Loucy (cell line): Measurements from ENCODE around the gene KLF17.
A peak's percentile ranks its signal among the peaks of the same experiment; 100 is the strongest.

Experiments
- H2AFZ ChIP-seq: fragments of 200-600 bp; sonication (generic); 2 replicates; pipeline ENCODE4 v1.6.0; 2016; ENCODE audit warnings: antibody characterized with exemption, mild to moderate bottlenecking, low read length, moderate library complexity
- H3F3A ChIP-seq: fragments of 200-600 bp; 2 replicates; pipeline ENCODE4 v1.6.0; 2016; ENCODE audit warnings: antibody characterized with exemption, low read depth, mild to moderate bottlenecking
- H3K27me3 ChIP-seq: fragments of 200-600 bp; sonication (generic); 2 replicates; pipeline ENCODE4 v1.6.1; 2014; ENCODE audit warnings: low read length, mild to moderate bottlenecking; ENCODE audit not compliant: insufficient read depth, poor library complexity, severe bottlenecking
- H3K36me3 ChIP-seq: fragments of 200-600 bp; sonication (generic); 2 replicates; pipeline ENCODE4 v1.6.1; 2016; ENCODE audit warnings: low read length; ENCODE audit not compliant: insufficient read depth
- H3K4me1 ChIP-seq: fragments of 200-600 bp; sonication (generic); 2 replicates; pipeline ENCODE4 v1.5.1; 2014; ENCODE audit warnings: low read length, mild to moderate bottlenecking; ENCODE audit not compliant: insufficient read depth, poor library complexity, severe bottlenecking
- H3K4me2 ChIP-seq: fragments of 200-600 bp; sonication (generic); 2 replicates; pipeline ENCODE4 v1.6.0; 2014; ENCODE audit warnings: antibody characterized with exemption, low read length, low read depth, mild to moderate bottlenecking; ENCODE audit not compliant: poor library complexity, severe bottlenecking
- H3K4me3 ChIP-seq: fragments of 200-600 bp; sonication (generic); 2 replicates; pipeline ENCODE4 v1.5.1; 2014; ENCODE audit warnings: low read length, mild to moderate bottlenecking, mixed read lengths; ENCODE audit not compliant: poor library complexity, severe bottlenecking
- H3K79me2 ChIP-seq: fragments of 200-600 bp; sonication (generic); 2 replicates; pipeline ENCODE4 v1.6.1; 2014; ENCODE audit warnings: low read length; ENCODE audit not compliant: insufficient read depth
- H3K9ac ChIP-seq: fragments of 200-600 bp; sonication (generic); 2 replicates; pipeline ENCODE4 v1.6.0; 2014; ENCODE audit warnings: mild to moderate bottlenecking, low read depth, low read length, moderate library complexity; ENCODE audit not compliant: poor library complexity, severe bottlenecking
- H3K9me2 ChIP-seq: fragments of 200-600 bp; sonication (generic); replicated peaks from 2 replicates; pipeline ENCODE4 v1.6.1; 2016; ENCODE audit warnings: low read depth, low read length, mixed read lengths
- H3K9me3 ChIP-seq: fragments of 200-600 bp; sonication (generic); 2 replicates; pipeline ENCODE4 v1.6.1; 2014; ENCODE audit warnings: mild to moderate bottlenecking, antibody characterized with exemption, low read length, low read depth; ENCODE audit not compliant: insufficient read depth
- H4K20me1 ChIP-seq: fragments of 200-600 bp; sonication (generic); 2 replicates; pipeline ENCODE4 v1.6.0; 2014; ENCODE audit warnings: antibody characterized with exemption, low read length, mild to moderate bottlenecking; ENCODE audit not compliant: insufficient read depth, poor library complexity, severe bottlenecking
- CTCF ChIP-seq: fragments of 200-600 bp; sonication (generic); conservative IDR thresholded peaks from 2 replicates; pipeline ENCODE4 v1.5.1; 2014; ENCODE audit warnings: mild to moderate bottlenecking, antibody characterized with exemption, low read length
- EZH2phosphoT487 ChIP-seq: fragments of 200-600 bp; IDR thresholded peaks from 2 replicates; pipeline ENCODE4 v1.6.1; 2018; ENCODE audit warnings: antibody characterized with exemption, mild to moderate bottlenecking, moderate library complexity, borderline replicate concordance

Gene KLF17

GRCh38 chr1:44076066-44076465, 42.6 kb upstream of the KLF17 start:
- no peak overlapping the region for H3K4me3 ChIP-seq
- TF ChIP-seq CTCF (no peak), EZH2phosphoT487 (no peak)
- H3K9ac ChIP-seq: no peak overlapping the region
- H3K27me3 ChIP-seq: no peaks in the 10 kb centered on the region
- H3K79me2 ChIP-seq: no peaks in the 10 kb centered on the region
- no peaks in the 10 kb centered on the region for H4K20me1 ChIP-seq
- 0 out of 2 replicates have a peak overlapping the region, but pooled peaks have one; percentile 0 for H2AFZ ChIP-seq
- no peaks in the 10 kb centered on the region for H3K9me3 ChIP-seq
- no peaks in the 10 kb centered on the region for H3K36me3 ChIP-seq
- H3K9me2 ChIP-seq: no peaks in the 10 kb centered on the region
- no peaks in the 10 kb centered on the region for H3F3A ChIP-seq
- peaks cover 4% of the 10 kb centered on the region for H3K4me1 ChIP-seq
- H3K4me2 ChIP-seq: no peak overlapping the region

GRCh38 chr1:44077421-44077820, 41.2 kb upstream of the KLF17 start:
- H2AFZ ChIP-seq: no peak overlapping the region
- no peaks in the 10 kb centered on the region for H3K9me2 ChIP-seq
- no peaks in the 10 kb centered on the region for H3K36me3 ChIP-seq
- H3K4me1 ChIP-seq: peaks cover 4% of the 10 kb centered on the region
- no peak overlapping the region for H3K4me2 ChIP-seq
- H3K4me3 ChIP-seq: no peak overlapping the region
- H3K9ac ChIP-seq: no peak overlapping the region
- H3K27me3 ChIP-seq: no peaks in the 10 kb centered on the region
- H4K20me1 ChIP-seq: no peaks in the 10 kb centered on the region
- no peak for TF ChIP-seq EZH2phosphoT487
- TF ChIP-seq CTCF: no peak
- no peaks in the 10 kb centered on the region for H3F3A ChIP-seq
- H3K79me2 ChIP-seq: no peaks in the 10 kb centered on the region
- no peaks in the 10 kb centered on the region for H3K9me3 ChIP-seq

GRCh38 chr1:44078104-44078503, 40.5 kb upstream of the KLF17 start:
- no peaks in the 10 kb centered on the region for H3K36me3 ChIP-seq

More at GRCh38 chr1:44078104-44078503, 40.5 kb upstream of the KLF17 start:
- peaks cover 4% of the 10 kb centered on the region for H3K4me1 ChIP-seq
- H3K27me3 ChIP-seq: no peaks in the 10 kb centered on the region
- no peaks in the 10 kb centered on the region for H3K9me3 ChIP-seq
- no peaks in the 10 kb centered on the region for H4K20me1 ChIP-seq
- no peak overlapping the region for H2AFZ ChIP-seq
- no peak overlapping the region for H3K9ac ChIP-seq
- no peaks in the 10 kb centered on the region for H3K79me2 ChIP-seq
- TF ChIP-seq CTCF (no peak), EZH2phosphoT487 (no peak)
- H3K4me3 ChIP-seq: no peak overlapping the region
- no peak overlapping the region for H3K4me2 ChIP-seq
- no peaks in the 10 kb centered on the region for H3F3A ChIP-seq
- no peaks in the 10 kb centered on the region for H3K9me2 ChIP-seq
